Endothelial cell of umbilical vein (primary cell): ENCODE results near the gene METRN. TPM values are rescaled to one million over a fixed set of nuclear protein-coding genes. Genes with fewer than 3 reads are reported as not detected.

Experiments used
- BruUV-seq: library from RNA; stranded (reverse); fragments of 400-500 nt; replicated peaks from 2 replicates; lab custom pipeline; 2021; lab: Mats Ljungman, UMichigan
- CTCF ChIA-PET: fragments of 300-600, 350-600 bp; sonication (Branson Sonifier 250); formaldehyde crosslinking; loops from one replicate; lab custom pipeline; 2021; ENCODE audit warnings: antibody characterized with exemption, inconsistent platforms; lab: Charles Lee
- POLR2A ChIA-PET: fragments of 300-600, 350-600 bp; sonication (Branson Sonifier 250); formaldehyde crosslinking; loops from one replicate; lab custom pipeline; 2021; ENCODE audit warnings: antibody characterized with exemption, inconsistent platforms; lab: Charles Lee
- DNase-seq: peaks from one replicate; pipeline ENCODE4 v3.0.0-alpha.2; 2011; ENCODE audit warnings: low read depth, low spot score
- FAIRE-seq: peaks from 2 replicates; lab custom pipeline; 2011; peaks lifted over from hg19 to GRCh38; lab: Jason Lieb, UNC
- H2AFZ ChIP-seq: 2 replicates; pipeline ENCODE4 v1.6.0; 2012; ENCODE audit warnings: low read depth, low read length, control low read depth, inconsistent platforms
- H3K27ac ChIP-seq: 2 replicates; pipeline ENCODE4 v1.5.1; 2011; ENCODE audit warnings: low read depth, mild to moderate bottlenecking, control low read depth, low read length, moderate library complexity; ENCODE audit not compliant: insufficient read depth
- H3K27me3 ChIP-seq, 2 experiments: 2 replicates each; pipeline versions ENCODE4 v1.6.0 to v1.6.1; 2011; ENCODE audit warnings: low read length in 2 of 2, mixed read lengths in 1 of 2; ENCODE audit not compliant: control insufficient read depth in 2 of 2, insufficient read depth in 2 of 2
- H3K36me3 ChIP-seq, 2 experiments: 2 replicates in 1 of 2; 3 replicates in 1 of 2; pipeline ENCODE4 v1.5.1; 2011; ENCODE audit warnings: low read length in 2 of 2, mild to moderate bottlenecking in 1 of 2, moderate library complexity in 1 of 2; ENCODE audit not compliant: control insufficient read depth in 2 of 2, insufficient read depth in 2 of 2; ENCODE audit errors: extremely low read depth in 1 of 2
- H3K4me1 ChIP-seq: 3 replicates; pipeline ENCODE4 v1.5.1; 2011; ENCODE audit warnings: mild to moderate bottlenecking, low read length; ENCODE audit not compliant: control insufficient read depth, insufficient read depth; ENCODE audit errors: extremely low read depth
- H3K4me2 ChIP-seq: 2 replicates; pipeline ENCODE4 v1.6.1; 2011; ENCODE audit warnings: low read length, control low read depth, mixed read lengths; ENCODE audit not compliant: insufficient read depth
- H3K4me3 ChIP-seq, 3 experiments: fragments of 200-600 bp in 1 of 3; sonication (generic), shearing (Covaris generic) in 1 of 3; replicated peaks in 1 of 3; 2 replicates each; pipeline ENCODE4 v1.5.1; 2011 to 2016; ENCODE audit warnings: control low read depth in 3 of 3, low read length in 3 of 3, mild to moderate bottlenecking in 2 of 3, inconsistent platforms in 1 of 3, low read depth in 1 of 3, moderate library complexity in 1 of 3; ENCODE audit not compliant: insufficient read depth in 1 of 3
- H3K79me2 ChIP-seq: 2 replicates; pipeline ENCODE4 v1.6.0; 2012; ENCODE audit warnings: low read length, inconsistent platforms; ENCODE audit not compliant: control insufficient read depth, insufficient read depth
- H3K9ac ChIP-seq: replicated peaks from 2 replicates; pipeline ENCODE3; 2011; ENCODE audit warnings: low read length, control low read depth; ENCODE audit not compliant: insufficient read depth; ENCODE audit errors: extremely low read depth
- H3K9me1 ChIP-seq: replicated peaks from 3 replicates; pipeline ENCODE4 v1.6.0; 2011; ENCODE audit warnings: mild to moderate bottlenecking, low read length; ENCODE audit not compliant: control insufficient read depth, insufficient read depth; ENCODE audit errors: extremely low read depth
- H3K9me3 ChIP-seq: replicated peaks from 2 replicates; pipeline ENCODE4 v1.5.1; 2012; ENCODE audit warnings: low read length, inconsistent platforms; ENCODE audit not compliant: control insufficient read depth, insufficient read depth
- H4K20me1 ChIP-seq: replicated peaks from 2 replicates; pipeline ENCODE3; 2011; ENCODE audit warnings: mild to moderate bottlenecking, low read length; ENCODE audit not compliant: control insufficient read depth, insufficient read depth; ENCODE audit errors: extremely low read depth
- EZH2 ChIP-seq: IDR thresholded peaks from 2 replicates; pipeline ENCODE4 v1.6.1; 2012; ENCODE audit warnings: borderline replicate concordance, low read depth, mild to moderate bottlenecking, moderate library complexity, low read length, inconsistent platforms; ENCODE audit not compliant: severe bottlenecking
- FOS ChIP-seq: IDR thresholded peaks from 2 replicates; pipeline ENCODE4 v1.6.1; 2011; ENCODE audit warnings: mild to moderate bottlenecking, low read length, moderate library complexity, borderline replicate concordance; ENCODE audit not compliant: insufficient read depth
- GATA2 ChIP-seq: IDR thresholded peaks from 2 replicates; pipeline ENCODE4 v1.7.0; 2011; ENCODE audit warnings: low read depth, mild to moderate bottlenecking, moderate library complexity, mixed read lengths, low read length; ENCODE audit not compliant: insufficient read length, insufficient read depth
- JUN ChIP-seq: IDR thresholded peaks from 2 replicates; pipeline ENCODE4 v1.6.1; 2011; ENCODE audit warnings: borderline replicate concordance, low read depth; ENCODE audit not compliant: insufficient read length, insufficient read depth
- MYC ChIP-seq: IDR thresholded peaks from one replicate; pipeline ENCODE4 v1.6.1; 2011; ENCODE audit warnings: mild to moderate bottlenecking, low read depth, low read length
- POLR2A ChIP-seq: IDR thresholded peaks from 2 replicates; pipeline ENCODE4 v1.6.1; 2012; ENCODE audit warnings: low read depth, mild to moderate bottlenecking, control low read depth, low read length
- POLR2AphosphoS5 ChIP-seq: IDR thresholded peaks from 2 replicates; pipeline ENCODE4 v1.6.1; 2012; ENCODE audit warnings: low read depth, mild to moderate bottlenecking, control low read depth, low read length, moderate library complexity; ENCODE audit not compliant: insufficient read depth
- dilution Hi-C: fragments of 300-500 bp; cut with MboI; formaldehyde crosslinking; loops from one replicate; pipeline ENCODE4 v1.15.0; 2019; ENCODE audit warnings: low sequenced_read_pairs; ENCODE audit not compliant: extremely low pct_ligation_motif_present
- intact Hi-C: fragments of 100-400 bp; cut with micrococcal nuclease; formaldehyde crosslinking; loops from one replicate; pipeline ENCODE4 v1.10.0; 2022
- polyA plus RNA-seq, 4 experiments: library from polyadenylated mRNA; depleted of rRNA in 3 of 4; stranded (reverse) in 3 of 4; unstranded in 1 of 4; fragments of >200 nt; gene quantifications; 2 replicates each; pipeline versions ENCODE4 v1.2.1 to v1.2.3, GENCODE V29; 2011 to 2012; ENCODE audit warnings: missing spikeins in 1 of 4
- total RNA-seq: library from RNA; stranded (reverse); gene quantifications from 2 replicates; pipeline ENCODE4 v1.2.3, GENCODE V29; 2021
- TF ChIP-seq, protein P1 (sequence below): IDR thresholded peaks from 2 replicates; pipeline ENCODE4 v1.6.1; 2011; ENCODE audit not compliant: insufficient read depth, insufficient read length
- TF ChIP-seq, protein P2 (sequence below), 2 donors: IDR thresholded peaks; 1 replicate in 1 of 2; 2 replicates in 1 of 2; pipeline ENCODE4 v1.5.1; 2011; ENCODE audit warnings: low read length in 2 of 2, mild to moderate bottlenecking in 2 of 2, moderate library complexity in 2 of 2, control low read depth in 1 of 2, inconsistent platforms in 1 of 2, low read depth in 1 of 2; ENCODE audit not compliant: insufficient read depth in 1 of 2; ENCODE audit errors: extremely low read depth in 1 of 2

METRN gene
- total and polyA plus RNA-seq, 2 donors (not counting 3 experiments of a cell fraction or from before 2014, with no cell fraction given) = 10.0 to 16.1 TPM

DNA sequence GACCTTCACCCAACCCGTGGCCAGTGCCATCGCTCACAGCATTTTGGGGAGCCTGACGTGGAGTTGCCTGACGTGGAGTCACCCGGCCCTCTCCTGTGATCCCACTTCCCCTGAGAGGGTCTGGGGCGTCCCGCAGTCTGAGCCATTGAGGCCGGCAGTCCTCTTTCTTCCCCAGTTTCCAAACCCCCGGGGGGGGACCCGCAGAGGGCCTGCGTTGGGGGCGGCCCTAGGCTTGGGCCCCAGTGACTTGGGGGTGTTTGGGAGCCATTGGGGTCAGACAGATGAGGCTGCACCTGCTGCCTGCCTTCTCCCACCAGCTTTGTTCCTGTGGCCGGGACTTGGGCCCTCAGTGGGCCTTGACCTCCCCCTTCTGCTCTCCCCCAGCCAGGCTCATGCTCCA, 45.3 kb upstream of the METRN start:
- no peak overlapping the region for H3K27ac ChIP-seq
- H4K20me1 ChIP-seq = no peaks in the 10 kb centered on the region
- H3K79me2 ChIP-seq = peaks cover 18% of the 10 kb centered on the region
- no peaks in the 10 kb centered on the region for H3K9me1 ChIP-seq
- no peak overlapping the region for H3K9ac ChIP-seq
- ChIA-PET POLR2A (no interaction called here), CTCF (no interaction called here)
- H3K4me3 ChIP-seq = no peak overlapping the region
- H3K36me3 ChIP-seq = peaks cover 5 to 35% of the 10 kb centered on the region in 2 experiments
- no TSS peak for BruUV-seq
- no peak overlapping the region for H2AFZ ChIP-seq
- H3K4me2 ChIP-seq = no peak overlapping the region
- FAIRE-seq (no peak), DNase-seq (no peak)
- TF ChIP-seq POLR2A = no peak
- intact Hi-C loops = no loop called here
- no peaks in the 10 kb centered on the region for H3K27me3 ChIP-seq
- no peaks in the 10 kb centered on the region for H3K9me3 ChIP-seq
- dilution Hi-C loops = no loop called here
- no peaks in the 10 kb centered on the region for H3K4me1 ChIP-seq

DNA sequence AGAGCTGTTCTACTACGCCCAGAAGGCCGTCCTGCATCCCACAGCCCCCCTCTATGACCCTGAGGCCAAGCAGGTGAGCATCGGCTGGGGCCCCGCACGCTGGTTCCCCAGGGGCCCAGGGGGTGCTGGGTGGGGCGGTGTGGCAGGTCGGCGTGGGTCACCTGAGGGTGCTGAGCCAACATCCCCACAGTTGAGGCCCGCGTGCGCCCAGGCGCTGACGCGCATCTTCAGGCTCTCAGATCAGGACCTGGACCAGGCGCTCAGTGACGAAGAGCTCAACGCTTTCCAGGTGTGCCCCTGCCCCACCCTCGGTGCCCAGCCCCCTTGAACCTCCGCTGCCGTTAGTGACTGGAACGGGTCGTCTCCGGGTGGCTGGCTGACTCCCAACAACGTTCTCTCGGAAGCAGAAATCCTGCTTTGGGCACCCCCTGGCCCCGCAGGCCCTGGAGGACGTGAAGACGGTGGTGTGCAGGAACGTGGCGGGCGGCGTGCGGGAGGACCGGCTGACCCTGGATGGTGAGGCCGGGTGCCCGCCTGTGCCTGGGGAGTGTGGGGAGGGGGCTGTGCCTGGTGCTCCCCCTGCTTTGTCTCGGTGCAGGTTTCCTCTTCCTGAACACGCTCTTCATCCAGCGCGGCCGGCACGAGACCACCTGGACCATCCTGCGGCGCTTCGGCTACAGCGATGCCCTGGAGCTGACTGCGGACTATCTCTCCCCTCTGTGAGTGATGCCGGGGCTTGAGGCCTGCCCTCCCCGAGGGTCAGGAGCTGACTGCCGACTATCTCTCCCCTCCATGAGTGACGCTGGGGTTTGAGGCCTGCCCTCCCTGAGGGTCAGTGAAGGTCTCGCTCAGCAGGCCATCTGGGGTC, 44.2 kb upstream of the METRN start:
- no peak overlapping the region for H3K4me3 ChIP-seq
- no peak overlapping the region for H3K27ac ChIP-seq
- DNase-seq (no peak), FAIRE-seq (no peak)
- H3K4me1 ChIP-seq = no peaks in the 10 kb centered on the region
- BruUV-seq = no TSS peak
- dilution Hi-C loops (no loop called here), intact Hi-C loops (no loop called here)
- H3K9me1 ChIP-seq = no peaks in the 10 kb centered on the region
- H3K9ac ChIP-seq = no peak overlapping the region
- H2AFZ ChIP-seq = no peak overlapping the region
- CTCF ChIA-PET = interaction anchor here (0.8 kb wide), 1 partner anchor 92 kb away, joined by 3 read pairs; no protein-coding TSS in a partner anchor
- H3K36me3 ChIP-seq = peaks cover 5 to 35% of the 10 kb centered on the region in 2 experiments
- no peaks in the 10 kb centered on the region for H3K27me3 ChIP-seq
- peaks cover 18% of the 10 kb centered on the region for H3K79me2 ChIP-seq
- no peaks in the 10 kb centered on the region for H3K9me3 ChIP-seq
- POLR2A ChIA-PET = no interaction called here
- no peak overlapping the region for H3K4me2 ChIP-seq
- TF ChIP-seq MYC = no peak
- TF ChIP-seq EZH2 = no peak
- no peak for TF ChIP-seq POLR2A
- TF ChIP-seq POLR2AphosphoS5 = no peak
- TF ChIP-seq JUN = no peak
- TF ChIP-seq, protein P1, sequence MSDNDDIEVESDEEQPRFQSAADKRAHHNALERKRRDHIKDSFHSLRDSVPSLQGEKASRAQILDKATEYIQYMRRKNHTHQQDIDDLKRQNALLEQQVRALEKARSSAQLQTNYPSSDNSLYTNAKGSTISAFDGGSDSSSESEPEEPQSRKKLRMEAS = no peak
- no peak for TF ChIP-seq GATA2
- no peak for TF ChIP-seq FOS
- TF ChIP-seq, protein P2, sequence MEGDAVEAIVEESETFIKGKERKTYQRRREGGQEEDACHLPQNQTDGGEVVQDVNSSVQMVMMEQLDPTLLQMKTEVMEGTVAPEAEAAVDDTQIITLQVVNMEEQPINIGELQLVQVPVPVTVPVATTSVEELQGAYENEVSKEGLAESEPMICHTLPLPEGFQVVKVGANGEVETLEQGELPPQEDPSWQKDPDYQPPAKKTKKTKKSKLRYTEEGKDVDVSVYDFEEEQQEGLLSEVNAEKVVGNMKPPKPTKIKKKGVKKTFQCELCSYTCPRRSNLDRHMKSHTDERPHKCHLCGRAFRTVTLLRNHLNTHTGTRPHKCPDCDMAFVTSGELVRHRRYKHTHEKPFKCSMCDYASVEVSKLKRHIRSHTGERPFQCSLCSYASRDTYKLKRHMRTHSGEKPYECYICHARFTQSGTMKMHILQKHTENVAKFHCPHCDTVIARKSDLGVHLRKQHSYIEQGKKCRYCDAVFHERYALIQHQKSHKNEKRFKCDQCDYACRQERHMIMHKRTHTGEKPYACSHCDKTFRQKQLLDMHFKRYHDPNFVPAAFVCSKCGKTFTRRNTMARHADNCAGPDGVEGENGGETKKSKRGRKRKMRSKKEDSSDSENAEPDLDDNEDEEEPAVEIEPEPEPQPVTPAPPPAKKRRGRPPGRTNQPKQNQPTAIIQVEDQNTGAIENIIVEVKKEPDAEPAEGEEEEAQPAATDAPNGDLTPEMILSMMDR (IDR thresholded peaks at IDR 0.05; ENCODE audit: extremely low read depth in 1 of 2, insufficient read depth in 1 of 2, low read depth in 1 of 2, low read length in 2 of 2) = no peak
- H4K20me1 ChIP-seq = no peaks in the 10 kb centered on the region
